Measurements from ENCODE around the gene CHCHD2. TPM values are rescaled to one million over a fixed set of nuclear protein-coding genes. Genes with fewer than 3 reads are reported as not detected.
"Not testable (repeated sequence)": the region's sequence is repeated elsewhere in the genome, so short reads cannot be mapped to it uniquely, and the experiment has no call there.

The CHCHD2 gene
- total and polyA plus RNA-seq, 5 donors from 2014 or later: 243 to 622 (median 529) TPM

GRCh38 chr7:56112244-56112643, 6.0 kb upstream of the CHCHD2 start:
- H3K4me3 Mint-ChIP-seq; H3K9me3 Mint-ChIP-seq; H3K4me1 Mint-ChIP-seq; DNase-seq; H3K27ac ChIP-seq (ENCODE audit: insufficient read depth, low read length, poor library complexity, severe bottlenecking); H3K36me3 Mint-ChIP-seq; H3K4me1 ChIP-seq (ENCODE audit: control insufficient read depth, insufficient read depth, low read length, poor library complexity, severe bottlenecking); H3K36me3 ChIP-seq (ENCODE audit: control insufficient read depth, insufficient read depth, low read length); H3K9me3 ChIP-seq (ENCODE audit: control insufficient read depth in 2 of 2, low read length in 2 of 2); H3K27ac Mint-ChIP-seq; H3K27me3 ChIP-seq (ENCODE audit: control insufficient read depth, insufficient read depth, low read length); ATAC-seq (ENCODE audit: low read depth in 2 of 2); H3K4me3 ChIP-seq (ENCODE audit: low read depth, low read length): not testable (repeated sequence)
- peaks cover 15% of the 10 kb centered on the region for H3K27me3 Mint-ChIP-seq

- Mint-ChIP-seq H3K4me3 (no peak overlapping the region), H3K9me3 (peaks cover 0 to 3% (median 0%) of the 10 kb centered on the region in 7 donors), H3K27me3 (peaks cover 9% of the 10 kb centered on the region), H3K36me3 (peaks cover 9% of the 10 kb centered on the region), H3K4me1 (peaks cover 0 to 24% (median 12%) of the 10 kb centered on the region in 4 donors), H3K27ac (no peak overlapping the region)
- Histone ChIP-seq H3K27me3 (ENCODE audit: control insufficient read depth, insufficient read depth, low read length) (peaks cover 2% of the 10 kb centered on the region), H3K9me3 (ENCODE audit: control insufficient read depth in 2 of 2, low read length in 2 of 2) (no peaks in the 10 kb centered on the region), H3K4me1 (ENCODE audit: control insufficient read depth, insufficient read depth, low read length, poor library complexity, severe bottlenecking) (peaks cover 14% of the 10 kb centered on the region), H3K36me3 (ENCODE audit: control insufficient read depth, insufficient read depth, low read length) (no peaks in the 10 kb centered on the region), H3K27ac (ENCODE audit: insufficient read depth, low read length, poor library complexity, severe bottlenecking) (no peak overlapping the region), H3K4me3 (ENCODE audit: low read depth, low read length) (no peak overlapping the region)
- DNase-seq: no peak
- ATAC-seq (ENCODE audit: low read depth in 2 of 2): no peak
These were observed 4.3 kb upstream of the CHCHD2 start for GRCh38 chr7:56110611-56111010.

GRCh38 chr7:56107954-56108258, 1.6 kb upstream of the CHCHD2 start:
- Mint-ChIP-seq H3K27ac (peak overlapping the region in 2 of 3 donors; percentile 98 to 99), H3K4me1 (peaks cover 0 to 43% (median 21%) of the 10 kb centered on the region in 4 donors), H3K9me3 (peaks cover 0 to 3% (median 0%) of the 10 kb centered on the region in 7 donors), H3K27me3 (peaks cover 5% of the 10 kb centered on the region), H3K36me3 (peaks cover 16% of the 10 kb centered on the region), H3K4me3 (peak overlapping the region; percentile 59 to 97 (median 66))
- Histone ChIP-seq H3K27me3 (ENCODE audit: control insufficient read depth, insufficient read depth, low read length) (peaks cover 2% of the 10 kb centered on the region), H3K9me3 (ENCODE audit: control insufficient read depth in 2 of 2, low read length in 2 of 2) (no peaks in the 10 kb centered on the region), H3K36me3 (ENCODE audit: control insufficient read depth, insufficient read depth, low read length) (peaks cover 9% of the 10 kb centered on the region), H3K4me1 (ENCODE audit: control insufficient read depth, insufficient read depth, low read length, poor library complexity, severe bottlenecking) (peaks cover 30% of the 10 kb centered on the region), H3K4me3 (ENCODE audit: low read depth, low read length) (no peak overlapping the region), H3K27ac (ENCODE audit: insufficient read depth, low read length, poor library complexity, severe bottlenecking) (no peak overlapping the region)
- ATAC-seq (ENCODE audit: low read depth in 2 of 2) (no peak), DNase-seq (no peak)

- peak overlapping the region; percentile 96 for H3K4me3 ChIP-seq (ENCODE audit: low read depth, low read length)
- peaks cover 33% of the 10 kb centered on the region for H3K4me1 ChIP-seq (ENCODE audit: control insufficient read depth, insufficient read depth, low read length, poor library complexity, severe bottlenecking)
- ATAC-seq (ENCODE audit: low read depth in 2 of 2) (no peak), DNase-seq (peak; percentile 21 to 70 (median 49))
- Mint-ChIP-seq H3K36me3 (peaks cover 30% of the 10 kb centered on the region), H3K4me1 (peaks cover 0 to 46% (median 24%) of the 10 kb centered on the region in 4 donors), H3K27ac (peak overlapping the region; percentile 92 to 99 (median 98)), H3K4me3 (peak overlapping the region; percentile 89 to 97 (median 96)), H3K9me3 (peaks cover 0 to 3% (median 0%) of the 10 kb centered on the region in 7 donors), H3K27me3 (peaks cover 5% of the 10 kb centered on the region)
- H3K36me3 ChIP-seq (ENCODE audit: control insufficient read depth, insufficient read depth, low read length): peaks cover 30% of the 10 kb centered on the region
- H3K27ac ChIP-seq (ENCODE audit: insufficient read depth, low read length, poor library complexity, severe bottlenecking): peak overlapping the region; percentile 95
- peaks cover 2% of the 10 kb centered on the region for H3K27me3 ChIP-seq (ENCODE audit: control insufficient read depth, insufficient read depth, low read length)
- no peaks in the 10 kb centered on the region for H3K9me3 ChIP-seq (ENCODE audit: control insufficient read depth in 2 of 2, low read length in 2 of 2)
These were observed 768 bp downstream of the CHCHD2 start for GRCh38 chr7:56105508-56105907.

GRCh38 chr7:56104138-56104537, 2.1 kb downstream of the CHCHD2 start:
- Mint-ChIP-seq H3K36me3 (peaks cover 39% of the 10 kb centered on the region), H3K4me1 (peaks cover 4 to 46% (median 26%) of the 10 kb centered on the region in 4 donors), H3K4me3 (peak overlapping the region in 2 of 4 donors; percentile 29 to 97)
- H3K9me3 ChIP-seq (ENCODE audit: control insufficient read depth in 2 of 2, low read length in 2 of 2); ATAC-seq (ENCODE audit: low read depth in 2 of 2); H3K27me3 ChIP-seq (ENCODE audit: control insufficient read depth, insufficient read depth, low read length); H3K27ac ChIP-seq (ENCODE audit: insufficient read depth, low read length, poor library complexity, severe bottlenecking); DNase-seq; H3K4me3 ChIP-seq (ENCODE audit: low read depth, low read length); H3K27me3 Mint-ChIP-seq; H3K9me3 Mint-ChIP-seq; H3K27ac Mint-ChIP-seq: not testable (repeated sequence)
- Histone ChIP-seq H3K36me3 (ENCODE audit: control insufficient read depth, insufficient read depth, low read length) (peaks cover 44% of the 10 kb centered on the region), H3K4me1 (ENCODE audit: control insufficient read depth, insufficient read depth, low read length, poor library complexity, severe bottlenecking) (peaks cover 33% of the 10 kb centered on the region)

GRCh38 chr7:56099653-56100052, 6.6 kb downstream of the CHCHD2 start:
- H3K36me3 ChIP-seq (ENCODE audit: control insufficient read depth, insufficient read depth, low read length): peaks cover 44% of the 10 kb centered on the region

GRCh38 chr7:56098187-56099008, 7.9 kb downstream of the CHCHD2 start:
- H3K9me3 Mint-ChIP-seq; H3K27ac ChIP-seq (ENCODE audit: insufficient read depth, low read length, poor library complexity, severe bottlenecking); ATAC-seq (ENCODE audit: low read depth in 2 of 2); H3K4me3 ChIP-seq (ENCODE audit: low read depth, low read length); H3K27me3 ChIP-seq (ENCODE audit: control insufficient read depth, insufficient read depth, low read length); H3K4me1 Mint-ChIP-seq; DNase-seq; H3K4me3 Mint-ChIP-seq; H3K9me3 ChIP-seq (ENCODE audit: control insufficient read depth in 2 of 2, low read length in 2 of 2); H3K27me3 Mint-ChIP-seq; H3K27ac Mint-ChIP-seq; H3K4me1 ChIP-seq (ENCODE audit: control insufficient read depth, insufficient read depth, low read length, poor library complexity, severe bottlenecking): not testable (repeated sequence)
- H3K36me3 Mint-ChIP-seq: peaks cover 27% of the 10 kb centered on the region
- H3K36me3 ChIP-seq (ENCODE audit: control insufficient read depth, insufficient read depth, low read length): peaks cover 38% of the 10 kb centered on the region

More at GRCh38 chr7:56099653-56100052, 6.6 kb downstream of the CHCHD2 start:
- Mint-ChIP-seq H3K9me3 (no peaks in the 10 kb centered on the region), H3K36me3 (peaks cover 32% of the 10 kb centered on the region), H3K4me1 (peaks cover 4 to 15% (median 7%) of the 10 kb centered on the region in 4 donors), H3K4me3 (peak overlapping the region in 1 of 4 donors; percentile 32), H3K27me3 (no peaks in the 10 kb centered on the region), H3K27ac (no peak overlapping the region)
- no peak for ATAC-seq (ENCODE audit: low read depth in 2 of 2)
- Histone ChIP-seq H3K27ac (ENCODE audit: insufficient read depth, low read length, poor library complexity, severe bottlenecking) (no peak overlapping the region), H3K9me3 (ENCODE audit: control insufficient read depth in 2 of 2, low read length in 2 of 2) (no peaks in the 10 kb centered on the region), H3K4me3 (ENCODE audit: low read depth, low read length) (no peak overlapping the region), H3K27me3 (ENCODE audit: control insufficient read depth, insufficient read depth, low read length) (no peaks in the 10 kb centered on the region), H3K4me1 (ENCODE audit: control insufficient read depth, insufficient read depth, low read length, poor library complexity, severe bottlenecking) (peaks cover 10% of the 10 kb centered on the region)
- no peak for DNase-seq

- Histone ChIP-seq H3K4me1 (ENCODE audit: control insufficient read depth, insufficient read depth, low read length, poor library complexity, severe bottlenecking) (peaks cover 2% of the 10 kb centered on the region), H3K4me3 (ENCODE audit: low read depth, low read length) (no peak overlapping the region), H3K27me3 (ENCODE audit: control insufficient read depth, insufficient read depth, low read length) (no peaks in the 10 kb centered on the region), H3K36me3 (ENCODE audit: control insufficient read depth, insufficient read depth, low read length) (peaks cover 33% of the 10 kb centered on the region), H3K9me3 (ENCODE audit: control insufficient read depth in 2 of 2, low read length in 2 of 2) (no peaks in the 10 kb centered on the region), H3K27ac (ENCODE audit: insufficient read depth, low read length, poor library complexity, severe bottlenecking) (no peak overlapping the region)
- Mint-ChIP-seq H3K27ac (peak overlapping the region in 1 of 3 donors; percentile 45), H3K4me3 (no peak overlapping the region), H3K27me3 (no peaks in the 10 kb centered on the region), H3K36me3 (peaks cover 24% of the 10 kb centered on the region), H3K9me3 (no peaks in the 10 kb centered on the region), H3K4me1 (peaks cover 4 to 5% (median 5%) of the 10 kb centered on the region in 4 donors)
- no peak for ATAC-seq (ENCODE audit: low read depth in 2 of 2)
- no peak for DNase-seq
These were observed 8.6 kb downstream of the CHCHD2 start for GRCh38 chr7:56097700-56098099.

Data from CD4-positive, CD25-positive, alpha-beta regulatory T cell (primary cell).